ENCODE results near the gene ZNRF1.
A peak's percentile ranks its signal among the peaks of the same experiment; 100 is the strongest.

ZNRF1 gene

DNA sequence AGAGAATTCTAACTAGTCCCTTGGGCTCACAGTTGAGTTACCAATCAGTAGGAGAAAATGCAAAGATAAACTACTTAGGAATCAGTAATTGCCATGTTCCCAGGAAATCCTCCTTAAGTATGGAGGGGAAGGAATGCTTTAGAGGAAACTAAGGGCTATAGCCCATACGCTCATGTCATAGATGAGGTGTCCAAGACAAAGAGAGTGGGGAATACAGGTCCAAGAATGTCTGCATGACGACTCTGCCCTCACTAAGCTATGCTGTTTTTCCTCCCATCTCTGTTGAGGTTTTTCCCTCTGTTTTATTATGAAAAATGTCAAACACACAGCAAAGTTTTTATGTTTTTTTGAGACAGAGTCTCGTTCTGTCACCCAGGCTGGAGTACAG lies 101.8 kb downstream of the ZNRF1 start:
- DNase-seq, result no peak

DNA sequence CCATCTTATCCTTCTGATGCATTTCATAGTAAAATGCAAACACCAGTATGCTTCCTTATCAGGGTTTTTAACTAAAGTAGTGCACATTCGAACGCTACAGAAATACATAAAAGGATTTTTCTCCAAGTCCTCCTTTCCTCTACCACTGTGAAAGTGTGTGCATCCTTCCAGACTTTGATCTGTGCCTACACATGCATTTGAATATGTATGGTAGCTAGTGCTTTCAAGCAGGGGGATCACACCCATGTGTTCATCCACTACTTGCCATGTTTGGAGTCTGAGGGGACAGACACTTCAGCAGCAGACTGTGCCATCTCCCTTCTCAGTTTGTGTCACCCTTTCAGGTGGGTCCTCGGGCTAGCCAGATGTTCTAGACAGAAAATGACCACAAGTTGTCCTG lies 102.8 kb downstream of the ZNRF1 start:
- DNase-seq, result no peak

DNA sequence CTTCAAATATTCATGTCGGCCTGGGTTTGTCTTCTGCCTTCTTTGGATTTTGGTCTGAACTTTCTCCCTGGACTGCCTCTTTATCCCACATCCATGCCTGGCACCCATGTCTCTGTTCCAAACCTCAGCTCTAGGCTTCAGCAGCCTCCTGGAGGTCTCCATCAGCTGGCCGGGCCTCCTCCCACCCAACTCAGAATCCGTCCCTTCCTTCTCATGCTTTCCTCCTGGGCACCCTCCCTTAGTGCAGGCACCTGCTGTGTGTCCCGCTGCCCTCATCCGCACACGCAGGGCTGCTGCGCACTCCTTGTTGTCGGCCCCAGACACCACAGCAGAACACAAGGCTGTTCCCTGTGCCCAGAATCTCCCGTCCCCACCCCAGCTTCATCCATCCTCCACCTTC lies 103.8 kb downstream of the ZNRF1 start:
- no peak for DNase-seq

DNA sequence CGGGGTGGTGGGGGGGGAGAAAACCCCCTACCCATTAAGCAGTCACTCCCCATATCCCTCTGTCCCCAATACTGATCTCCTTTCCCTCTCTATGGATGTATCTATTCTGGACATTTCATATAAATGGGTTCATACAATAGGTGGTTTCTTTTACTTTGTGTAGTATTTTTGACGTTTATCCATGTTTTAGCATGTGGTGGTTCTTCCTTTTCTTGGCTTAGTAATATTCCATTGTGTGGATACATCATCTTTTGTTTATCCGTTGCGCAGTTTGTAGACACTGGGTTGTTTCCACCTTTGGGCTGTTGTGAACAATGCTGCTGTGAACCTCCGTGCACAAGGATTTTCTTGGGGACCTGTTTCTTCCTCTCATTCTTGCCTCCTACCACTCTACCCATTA lies 105.2 kb downstream of the ZNRF1 start:
- no peak for DNase-seq

DNA sequence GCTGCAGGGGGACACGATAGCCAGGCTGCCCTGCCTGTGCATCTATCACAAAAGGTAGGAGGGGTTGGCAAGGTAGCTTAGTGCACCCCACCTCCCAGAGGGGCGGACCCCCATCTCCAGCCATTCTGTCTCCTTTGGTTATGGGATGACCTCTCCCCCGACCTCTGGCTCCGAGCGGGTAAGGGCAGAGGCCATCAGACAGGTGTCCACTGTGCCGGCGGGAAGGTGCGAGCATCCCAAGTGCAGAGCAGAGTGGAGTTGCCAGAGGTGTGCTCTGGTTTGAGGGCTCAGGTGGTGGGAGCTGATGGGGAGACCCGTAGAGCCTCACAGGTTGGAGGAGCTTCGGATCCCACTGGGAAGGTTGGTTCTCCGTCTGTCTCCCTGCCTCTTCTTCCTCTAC lies 106.0 kb downstream of the ZNRF1 start:
- no peak for DNase-seq

DNA sequence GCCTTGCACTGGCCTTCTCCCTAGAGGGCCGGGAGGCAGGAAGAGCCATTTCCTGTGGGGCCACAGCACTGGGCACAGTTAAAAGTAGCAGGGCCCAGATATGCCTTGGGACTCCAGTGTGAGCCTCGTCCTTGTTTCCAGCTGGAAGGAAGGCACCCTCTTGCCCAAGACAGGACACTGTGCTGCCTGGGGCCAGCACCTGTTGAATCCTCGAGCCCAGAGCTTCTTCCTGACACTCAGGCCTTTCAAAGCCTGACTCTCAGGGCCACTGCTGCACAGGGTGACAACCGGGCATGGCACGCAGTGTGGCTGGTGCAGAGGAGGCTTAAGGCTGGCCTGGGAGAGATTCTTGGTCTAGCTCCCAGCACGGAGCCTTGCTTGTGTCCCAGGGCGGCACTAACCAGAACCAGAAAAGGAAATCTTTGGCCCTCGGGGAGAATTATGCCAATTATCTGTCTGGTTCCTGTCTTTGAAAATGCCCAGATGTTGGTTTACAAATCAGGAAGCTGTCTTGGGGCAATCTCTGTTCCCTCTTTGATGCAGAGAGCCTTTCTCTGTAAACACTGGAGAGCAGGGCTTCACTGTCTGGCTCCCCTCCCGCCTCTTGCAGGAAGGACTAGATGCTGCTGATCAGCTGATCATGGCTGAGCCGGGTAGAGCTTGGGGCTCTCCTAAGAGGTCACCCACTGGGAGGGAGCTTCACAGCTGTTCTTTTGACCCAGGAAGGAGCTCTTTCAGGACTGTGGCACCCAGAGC lies 106.7 kb downstream of the ZNRF1 start:
- peak; percentile 16 for DNase-seq

DNA sequence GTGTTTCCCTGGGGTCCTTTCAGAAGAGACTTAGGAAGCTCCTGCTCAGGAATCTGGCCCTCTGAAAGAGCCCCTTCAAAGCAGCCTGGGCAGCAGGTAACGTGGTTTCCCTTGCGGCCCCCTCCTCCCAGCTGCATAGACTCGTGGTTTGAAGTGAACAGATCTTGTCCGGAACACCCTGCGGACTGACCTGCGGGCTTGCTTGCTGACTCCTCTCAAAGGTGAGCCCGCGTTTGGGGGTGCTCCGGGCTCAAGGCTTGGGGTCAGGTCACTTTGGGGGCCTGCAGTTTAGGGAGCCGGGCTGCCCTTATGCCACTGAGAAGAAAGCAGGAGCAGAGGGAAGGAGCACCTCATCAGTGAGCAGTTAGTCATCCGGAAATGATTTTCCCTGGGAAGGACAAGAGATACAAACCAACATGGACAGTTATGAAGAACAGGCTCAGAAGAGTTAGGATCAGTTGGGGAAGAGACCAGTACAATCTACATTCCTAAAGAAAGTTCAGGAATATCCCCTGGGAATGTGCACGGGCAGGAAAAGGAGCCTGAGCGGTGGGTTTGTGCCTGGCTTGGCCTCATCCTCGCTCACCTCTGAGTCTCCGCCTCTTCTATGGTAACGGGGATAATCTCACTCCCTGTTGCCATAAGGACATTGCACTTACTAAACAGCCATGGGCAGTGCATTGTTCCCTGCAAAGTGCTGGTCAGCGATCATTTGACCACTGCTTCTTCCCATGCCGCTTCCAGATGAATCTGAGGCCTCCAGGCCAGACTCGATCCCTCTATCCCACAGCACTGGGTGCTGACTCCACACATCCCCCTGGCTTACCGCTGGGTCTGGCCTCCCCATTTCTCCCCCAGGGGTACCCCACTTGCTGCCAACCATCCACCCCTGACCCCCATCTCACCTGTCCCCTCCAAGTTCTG lies 107.8 kb downstream of the ZNRF1 start:
- DNase-seq, result no peak

DNA sequence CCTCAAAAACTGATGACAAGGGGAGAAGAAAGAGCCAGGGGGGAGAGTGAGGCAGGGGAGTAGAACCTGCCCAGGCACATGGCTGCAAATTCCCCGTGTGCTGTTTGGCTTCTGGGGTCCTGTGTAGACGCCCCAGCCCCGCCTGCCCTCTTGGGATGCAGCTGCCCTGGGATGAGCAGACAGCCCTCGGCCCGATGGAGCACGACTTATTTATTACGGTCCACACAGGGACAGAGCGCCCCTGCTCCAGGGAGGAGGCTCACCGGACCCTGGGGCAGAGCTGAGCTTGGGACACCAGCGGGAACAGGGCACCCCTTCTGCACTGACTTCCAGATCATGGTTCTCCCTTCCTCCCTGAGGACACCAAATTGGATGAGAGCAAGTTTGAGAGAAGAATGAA lies 108.7 kb downstream of the ZNRF1 start:
- no peak for DNase-seq

DNA sequence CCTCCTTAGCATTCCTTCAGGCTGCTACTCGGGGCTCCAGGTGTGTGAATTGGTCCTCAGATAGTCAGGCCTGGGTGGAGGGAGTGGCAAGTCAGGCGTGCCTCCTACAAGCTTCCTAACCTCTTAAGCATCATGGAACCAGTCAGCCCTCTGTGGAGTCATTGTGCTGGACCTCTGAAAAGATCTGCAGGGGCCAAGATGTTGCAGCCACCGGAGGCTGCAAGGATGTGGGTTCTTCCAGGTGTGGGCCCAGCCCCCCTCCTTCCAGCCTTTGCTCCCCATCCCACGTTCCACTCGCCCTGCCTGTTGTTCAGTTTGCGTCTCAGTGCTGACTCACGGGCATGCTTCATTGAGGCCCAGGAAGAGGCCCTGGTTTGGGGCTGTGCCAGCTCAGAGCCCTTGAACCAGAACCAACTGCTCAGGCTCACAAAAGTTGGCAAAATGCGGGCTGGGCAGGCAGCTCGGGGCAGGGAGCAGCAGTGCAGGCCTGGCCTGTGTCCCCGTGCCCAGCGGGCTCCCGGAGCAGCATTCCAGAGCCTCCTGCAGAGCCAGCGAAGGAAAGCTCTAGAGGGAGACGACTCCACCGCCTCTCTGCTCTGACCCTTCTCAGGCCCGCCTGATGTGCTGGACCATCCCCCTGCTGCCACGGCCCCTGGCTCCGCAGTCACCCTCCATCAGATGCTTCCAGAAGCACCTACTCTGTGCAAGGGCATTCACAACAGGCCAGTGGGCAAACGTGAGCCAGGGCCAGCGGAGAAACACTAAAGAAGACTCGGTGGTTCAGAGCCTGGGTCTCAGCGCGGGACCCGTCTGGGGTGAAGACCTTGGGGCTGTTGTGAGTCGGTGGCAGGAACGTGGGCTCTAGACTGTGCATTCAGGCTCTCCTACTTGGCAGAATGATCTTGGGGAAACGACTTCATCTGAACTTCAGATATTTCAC lies 110.2 kb downstream of the ZNRF1 start:
- DNase-seq, result peak; percentile 59

DNA sequence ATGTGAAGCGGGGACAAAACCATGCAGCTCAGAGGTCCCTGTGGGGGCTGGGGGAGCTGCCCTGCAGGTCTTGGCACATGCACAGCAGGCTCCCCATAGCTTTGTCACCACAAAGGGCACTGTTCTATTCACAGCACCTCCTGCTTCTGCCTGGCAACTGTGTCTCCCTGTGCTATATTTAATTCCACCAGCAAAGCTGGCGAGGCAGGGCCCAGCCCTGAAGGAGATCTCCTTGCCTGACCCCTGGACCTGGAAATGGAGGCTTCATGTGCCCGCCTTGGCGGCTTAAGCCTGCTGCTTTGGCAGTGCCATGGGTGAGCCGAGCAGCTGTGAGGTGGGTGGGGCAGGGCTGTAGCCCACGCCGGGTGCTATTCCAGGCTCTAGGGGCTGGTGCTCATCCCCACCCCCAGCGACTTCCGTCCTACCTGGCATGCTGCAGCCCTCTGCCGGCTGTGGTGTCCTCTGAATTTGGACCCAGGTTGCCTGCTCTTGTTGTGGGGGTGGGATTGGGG lies 111.0 kb downstream of the ZNRF1 start:
- no peak for DNase-seq

DNA sequence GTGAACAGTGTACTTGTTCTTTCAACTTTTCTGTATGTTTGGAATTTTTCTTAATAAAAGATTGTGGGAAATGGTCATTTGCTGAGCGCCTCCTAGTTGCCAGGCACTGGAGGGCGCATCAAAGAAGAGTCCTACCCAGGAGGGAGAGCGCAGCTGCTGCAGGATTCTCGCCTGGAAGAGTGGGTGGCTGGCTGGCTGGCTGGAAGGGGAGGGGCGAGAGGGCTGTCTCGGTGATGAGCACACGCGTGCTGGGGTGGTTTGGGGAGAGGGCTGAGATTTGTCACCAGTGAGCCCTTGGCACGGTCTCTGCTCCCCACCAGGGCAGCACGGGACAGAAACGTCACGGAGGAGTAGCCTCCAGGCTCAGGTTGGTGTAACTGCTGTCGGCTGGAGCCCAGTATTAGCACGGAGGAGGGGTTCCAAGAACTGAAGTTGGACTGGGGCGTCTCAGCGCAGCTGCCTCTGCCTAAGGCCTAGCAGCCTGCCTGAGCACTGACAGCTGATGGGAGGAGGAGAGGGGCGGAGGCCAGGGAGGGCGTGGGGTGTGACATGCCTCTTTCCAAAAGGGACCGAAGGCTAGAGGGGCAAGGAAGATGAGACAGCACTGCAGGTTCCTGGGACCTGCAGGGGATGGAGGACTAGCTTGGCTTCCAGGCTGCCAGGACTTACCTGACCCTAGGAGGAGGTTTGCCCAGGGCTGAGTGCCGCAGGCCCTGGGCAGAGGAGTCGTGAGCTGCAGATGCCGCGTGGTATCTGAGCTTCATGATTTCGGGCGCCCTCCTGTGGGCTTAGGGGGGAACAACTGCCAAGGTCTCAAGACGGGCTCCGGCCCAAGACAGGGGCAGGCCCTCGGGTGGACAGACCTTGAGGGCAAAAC lies 112.1 kb downstream of the ZNRF1 start:
- peak; percentile 85 for DNase-seq

DNA sequence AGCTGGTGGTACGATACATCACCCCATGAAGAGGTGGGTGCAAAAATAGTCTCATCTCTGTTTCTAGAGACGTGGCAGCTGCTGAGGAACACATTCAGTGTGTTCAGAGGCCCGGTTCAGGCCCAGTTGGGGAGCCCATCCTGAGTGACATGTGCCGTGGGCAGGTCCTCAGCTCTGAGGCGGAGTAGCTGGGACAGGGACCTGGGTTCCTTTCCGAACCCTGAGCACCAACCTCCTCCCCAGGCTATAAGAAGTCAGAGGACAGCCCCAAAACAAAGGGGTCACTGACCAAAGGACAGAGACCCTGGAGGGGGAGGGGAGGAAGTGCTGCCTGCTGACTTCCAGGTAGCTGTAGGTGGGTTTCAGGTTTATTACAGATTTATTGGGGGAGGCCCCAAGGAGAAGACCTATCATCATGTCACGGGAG lies 112.7 kb downstream of the ZNRF1 start:
- no peak for DNase-seq

DNA sequence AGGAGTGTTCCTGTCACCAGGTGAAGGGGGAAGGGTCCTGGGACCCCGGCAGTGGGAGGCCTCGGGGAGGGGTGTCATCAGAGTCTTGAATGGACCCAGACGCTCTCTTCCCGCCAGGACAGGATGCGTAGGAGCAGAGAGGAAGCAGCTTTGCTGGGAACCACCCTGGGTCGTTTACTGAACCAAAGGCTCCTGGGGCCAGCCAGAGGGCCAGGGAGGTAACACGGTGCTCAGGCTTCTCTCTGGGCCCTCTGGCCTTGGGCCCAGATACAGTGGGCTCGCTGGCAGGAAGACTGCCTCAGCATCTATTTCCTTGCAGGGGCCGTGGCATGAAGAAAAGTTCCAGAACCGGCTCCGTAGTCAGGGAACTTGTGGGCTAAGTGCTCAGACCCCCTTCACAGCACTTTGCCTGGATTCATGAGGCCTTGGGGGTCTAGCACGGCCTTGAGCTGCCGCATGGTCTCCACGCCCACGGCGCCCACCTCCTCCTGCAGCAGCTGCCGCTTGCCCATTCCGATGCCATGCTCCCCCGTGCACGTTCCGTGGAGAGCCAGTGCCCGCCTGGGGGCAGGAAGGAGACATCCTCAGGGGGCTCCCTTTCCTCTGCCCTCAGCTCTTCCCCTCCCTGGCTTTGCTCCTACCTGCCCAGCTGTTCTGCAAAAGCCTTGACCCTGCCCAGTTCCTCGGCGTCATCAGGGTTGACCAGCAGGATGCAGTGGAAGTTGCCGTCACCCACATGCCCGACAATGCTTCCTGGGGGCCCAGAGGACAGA lies 113.3 kb downstream of the ZNRF1 start:
- no peak for DNase-seq

DNA sequence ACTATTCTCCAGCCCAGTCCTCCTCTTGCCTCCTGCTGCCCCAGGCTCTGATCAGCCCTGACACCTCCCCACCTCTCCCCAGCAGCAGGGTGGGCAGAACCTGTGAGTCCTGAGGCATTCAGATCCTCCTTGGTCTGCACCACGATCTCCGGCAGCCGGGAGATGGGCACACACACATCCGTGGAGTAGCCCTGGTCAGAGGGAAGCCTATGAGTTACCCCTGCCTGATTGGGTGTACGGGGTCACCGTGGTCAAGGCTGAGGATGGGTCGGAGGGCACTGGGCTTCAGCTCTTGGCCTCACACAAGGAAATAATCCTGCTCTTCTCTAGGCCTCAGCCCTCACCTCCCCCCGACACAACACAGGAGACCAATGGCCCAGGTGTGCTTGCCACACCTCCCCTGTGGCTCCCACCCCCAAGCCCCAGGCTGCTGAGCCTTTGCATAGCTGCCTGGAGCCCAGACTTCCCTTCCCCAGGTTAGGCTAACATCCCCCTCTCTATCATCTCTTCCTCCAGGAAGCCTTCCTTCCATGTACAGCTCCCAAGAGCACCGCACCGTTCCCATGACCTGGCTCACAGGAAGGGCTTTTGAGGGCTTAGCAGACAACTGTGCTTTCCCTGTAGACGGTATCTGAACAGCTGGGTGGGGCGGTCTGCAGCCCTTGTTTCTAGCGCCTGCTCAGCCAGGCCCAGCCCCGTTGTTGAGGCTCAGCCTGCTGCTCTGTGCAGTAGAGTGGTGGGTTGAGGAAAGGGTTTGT lies 114.1 kb downstream of the ZNRF1 start:
- DNase-seq, result no peak

DNA sequence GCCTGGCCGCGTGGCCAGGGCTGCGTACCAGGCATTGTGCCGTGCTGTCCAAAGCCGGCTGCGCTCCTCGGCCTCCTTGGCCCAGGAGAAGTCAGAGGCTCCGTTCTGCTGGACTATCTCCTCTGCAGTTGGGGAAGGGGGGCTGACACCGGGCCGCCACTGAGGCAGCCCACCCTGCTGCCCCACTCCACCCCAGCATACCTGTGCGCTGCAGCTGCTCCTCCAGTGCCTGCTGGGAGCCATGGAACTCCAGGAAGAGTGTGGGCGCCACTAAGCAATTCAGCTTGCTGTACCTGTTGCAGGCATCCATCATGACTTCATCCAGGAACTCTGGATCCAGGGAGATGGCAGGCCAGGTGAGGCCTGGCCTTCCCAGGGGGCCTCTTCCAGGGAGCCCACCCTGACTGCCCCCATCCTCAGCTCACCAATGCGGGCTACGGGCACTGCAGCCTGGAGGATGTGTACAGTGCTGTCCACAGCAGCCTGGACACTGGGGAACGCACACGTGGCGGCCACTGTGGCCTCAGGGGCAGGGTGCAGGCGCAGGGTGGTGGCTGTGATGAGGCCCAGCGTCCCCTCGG lies 114.8 kb downstream of the ZNRF1 start:
- no peak for DNase-seq

DNA sequence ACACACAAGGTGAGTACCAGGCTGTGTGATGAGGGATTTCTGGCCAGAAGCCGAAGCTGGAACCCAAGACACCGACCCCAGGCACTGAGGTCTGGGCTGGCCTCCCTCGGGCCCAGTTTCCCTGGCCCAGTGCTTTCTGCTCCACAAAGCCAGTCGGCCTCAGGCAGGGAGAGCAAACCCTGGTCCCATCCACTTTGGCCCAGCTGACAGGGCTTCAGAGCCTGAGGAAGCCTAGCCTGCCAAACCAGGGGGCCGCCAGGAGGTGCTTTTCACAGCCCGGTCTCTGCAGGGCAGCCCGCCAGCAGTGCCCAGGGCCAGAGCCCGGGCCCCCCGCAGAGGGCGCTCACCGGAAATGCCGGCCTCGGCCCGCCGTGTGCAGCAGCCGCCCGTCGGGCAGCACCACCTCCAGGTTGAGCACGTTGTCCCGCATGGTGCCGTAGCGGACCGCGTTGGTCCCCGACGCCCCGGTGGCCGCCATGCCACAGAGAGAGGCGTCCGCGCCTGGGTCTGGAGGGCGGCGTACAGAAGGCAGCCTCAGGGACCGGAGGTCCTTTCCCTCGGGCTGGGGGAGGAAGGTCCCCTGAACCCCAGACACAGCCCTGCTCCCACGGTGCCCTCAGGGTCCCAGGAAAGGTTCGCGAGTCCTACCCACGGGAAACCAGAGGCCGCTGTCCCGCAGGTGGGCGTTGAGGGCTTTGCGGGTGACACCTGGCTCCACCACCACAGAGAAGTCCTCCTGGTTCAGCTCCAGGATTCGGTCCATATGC lies 115.5 kb downstream of the ZNRF1 start:
- DNase-seq, result no peak

DNA sequence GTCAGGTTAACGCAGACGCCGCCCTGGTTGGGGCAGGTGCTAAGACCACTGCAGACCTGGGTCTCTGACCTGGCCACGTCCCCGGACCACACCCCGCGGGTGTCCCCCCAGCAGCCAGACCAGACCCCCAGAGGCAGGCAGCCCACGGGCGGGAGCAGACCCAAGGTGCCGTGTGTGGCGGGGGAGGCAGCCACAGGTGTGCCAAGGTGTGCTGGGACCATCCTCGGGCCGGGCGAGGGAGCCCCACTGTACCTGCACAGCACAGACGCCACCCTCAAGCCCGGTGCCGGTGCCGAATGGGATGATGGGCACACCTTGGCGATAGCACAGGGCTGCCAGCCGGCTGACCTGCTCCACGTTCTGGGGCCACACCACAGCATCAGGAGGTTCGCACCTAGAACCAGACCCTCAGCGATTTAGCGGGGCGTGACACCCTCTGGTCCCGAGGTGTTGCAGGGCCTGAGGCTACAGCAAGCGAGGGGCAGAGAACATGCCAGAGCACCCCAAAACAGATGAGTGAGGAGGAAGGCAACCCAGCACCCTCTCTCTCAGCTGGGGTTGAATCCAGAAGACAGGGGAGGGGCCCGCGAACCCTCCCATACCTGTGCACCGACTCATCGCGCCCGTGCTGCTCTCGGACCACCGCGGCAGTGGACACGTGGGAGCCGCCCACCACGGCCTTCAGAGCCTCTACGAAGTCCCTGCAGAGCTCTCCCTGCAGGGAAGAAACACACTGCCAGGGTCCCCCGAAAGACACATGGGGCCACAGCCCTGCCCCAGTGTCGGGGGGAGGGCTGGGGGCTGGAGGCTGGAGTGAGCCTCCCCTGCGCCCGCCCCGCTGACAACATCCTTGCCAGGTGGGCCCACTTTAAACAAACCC lies 116.4 kb downstream of the ZNRF1 start:
- no peak for DNase-seq

All from CD4-positive, alpha-beta T cell treated with Interleukin-17A for 1 hour (primary cell).